Activated T-helper 1 cell treated with anti-CD3 and anti-CD28 coated beads, Interleukin-12 subunit alpha, Interleukin-12 subunit beta, Interleukin-2, Interleukin-4 antibody, amounts not matched to agents 30 ng/mL and 10 ng/mL and 1 ng/mL, durations not matched to agents 14 hours and 24 hours and 36 hours (primary cell): ENCODE results near the gene SUSD2. TPM values are rescaled to one million over a fixed set of nuclear protein-coding genes. Genes with fewer than 3 reads are reported as not detected.
A peak's percentile ranks its signal among the peaks of the same experiment; 100 is the strongest.

Experiments used
- DNase-seq: peaks from one replicate; pipeline ENCODE4 v3.0.0; 2021; ENCODE audit warnings: low spot score
- H3K27ac Mint-ChIP-seq: one replicate; pipeline ENCODE4 v1.8.0; 2021; ENCODE audit warnings: mild to moderate bottlenecking, mixed read lengths
- H3K27me3 Mint-ChIP-seq: one replicate; pipeline ENCODE4 v1.8.0; 2022; ENCODE audit warnings: mild to moderate bottlenecking, moderate library complexity, mixed read lengths; ENCODE audit not compliant: insufficient read depth
- H3K36me3 Mint-ChIP-seq: one replicate; pipeline ENCODE4 v1.8.0; 2021; ENCODE audit warnings: low read depth, mixed read lengths
- H3K4me1 Mint-ChIP-seq: one replicate; pipeline ENCODE4 v1.8.0; 2021; ENCODE audit warnings: low read depth, mixed read lengths
- H3K4me3 Mint-ChIP-seq: one replicate; pipeline ENCODE4 v1.8.0; 2021; ENCODE audit warnings: mild to moderate bottlenecking, moderate library complexity, mixed read lengths
- H3K9me3 Mint-ChIP-seq: one replicate; pipeline ENCODE4 v1.8.0; 2021; ENCODE audit warnings: mixed read lengths
- intact Hi-C: fragments of 100-400 bp; cut with micrococcal nuclease; formaldehyde crosslinking; loops from one replicate; pipeline ENCODE4 v1.15.1; 2024
- total RNA-seq: library from RNA; stranded (reverse); gene quantifications from 2 replicates; pipeline ENCODE4 v1.2.3, GENCODE V29; 2022

The SUSD2 gene
- total RNA-seq, 1 donor from 2014 or later = 0.73 TPM

DNA sequence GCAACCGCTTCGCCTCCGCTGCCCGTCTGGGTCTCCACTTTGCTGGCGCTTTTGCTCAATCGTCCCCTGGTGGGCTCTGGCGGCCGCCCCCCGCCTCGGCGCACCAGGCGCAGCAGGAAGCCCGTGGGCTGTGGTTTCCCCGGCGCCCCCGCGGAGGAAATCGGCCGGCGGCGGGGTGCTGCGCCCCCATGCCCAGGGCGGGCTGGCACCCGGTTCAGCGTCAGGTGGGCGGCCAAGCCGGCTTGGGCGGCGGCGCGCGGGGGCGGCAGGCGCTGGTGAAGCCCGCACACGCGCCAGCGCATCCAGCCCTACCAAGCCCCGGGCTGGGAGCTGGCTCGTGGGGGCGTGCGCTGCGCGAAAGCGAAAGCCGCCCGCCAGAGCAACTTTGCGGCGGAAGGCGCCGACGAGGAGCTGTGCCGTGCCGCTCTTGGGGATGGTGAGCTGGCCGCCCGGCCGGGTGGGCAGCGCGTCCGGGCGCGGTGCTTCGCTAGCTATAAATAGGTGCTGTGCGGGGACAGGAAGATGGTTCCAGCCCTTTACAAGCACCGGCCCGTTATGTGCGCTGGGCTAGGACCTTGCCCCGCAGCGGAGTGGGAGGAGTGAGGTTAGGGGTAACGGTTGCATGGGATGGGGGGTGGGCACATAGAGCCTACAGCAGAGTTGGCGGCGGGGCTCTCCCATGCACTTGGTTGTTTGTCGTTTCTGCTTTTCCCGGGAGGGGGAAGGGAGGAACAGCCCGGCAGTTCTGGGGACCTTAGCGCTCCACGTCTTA lies 25.0 kb upstream of the SUSD2 start:
- intact Hi-C loops = loop anchor here (1.0 to 5.0 kb wide), 3 partner anchors 15 to 174 kb away; partner anchors contain the start of gene GSTT2
- Mint-ChIP-seq H3K27ac (peak overlapping the region; percentile 91), H3K9me3 (no peaks in the 10 kb centered on the region), H3K4me1 (peaks cover 67% of the 10 kb centered on the region), H3K27me3 (no peaks in the 10 kb centered on the region), H3K4me3 (peak overlapping the region; percentile 84), H3K36me3 (peaks cover 8% of the 10 kb centered on the region)
- peak; percentile 66 for DNase-seq

DNA sequence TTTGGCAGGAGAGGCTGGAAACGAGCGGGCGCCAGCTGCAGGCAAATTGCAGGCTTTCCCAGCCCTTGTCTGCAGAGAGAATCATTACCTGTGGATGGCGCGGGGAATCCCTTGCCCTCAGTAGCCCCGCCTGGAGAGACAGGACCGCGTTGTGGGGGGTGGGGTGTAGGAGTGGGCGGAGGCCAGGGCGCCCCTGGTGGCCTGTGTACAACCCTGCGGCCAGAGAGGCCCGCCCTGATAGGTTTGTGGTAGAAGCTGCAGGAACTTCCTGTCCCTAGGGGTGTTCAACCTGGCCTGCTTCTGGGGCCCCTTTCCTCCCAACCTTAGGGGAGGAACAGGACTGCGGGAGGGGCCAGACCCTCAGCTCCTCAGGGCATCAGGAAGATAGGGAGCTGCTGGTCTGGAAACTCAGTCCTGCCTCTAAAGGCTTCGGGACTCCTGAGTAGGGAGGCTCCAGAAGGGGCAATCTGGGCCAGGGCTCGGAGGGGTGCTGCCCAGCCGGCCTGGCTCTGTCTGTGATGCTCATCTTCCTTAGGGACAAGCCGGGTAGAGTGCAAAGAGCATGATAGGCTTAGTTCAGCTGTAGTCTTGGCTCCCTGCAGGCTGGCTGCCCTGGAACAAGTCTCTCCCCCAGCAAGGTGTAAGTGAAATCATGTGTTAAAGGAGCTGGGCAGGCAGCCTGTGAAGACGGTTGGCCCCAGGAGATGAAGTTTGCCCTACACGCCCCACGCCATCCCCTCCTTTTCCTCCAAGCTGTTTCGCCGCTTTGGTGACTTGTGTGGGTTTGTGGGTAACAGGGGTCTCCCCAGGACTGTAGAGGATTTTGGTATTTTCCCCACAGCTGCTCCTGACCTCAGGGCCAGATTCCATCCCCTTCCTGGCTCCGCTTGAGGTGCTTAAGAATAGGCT lies 24.1 kb upstream of the SUSD2 start:
- Mint-ChIP-seq H3K27ac (peak overlapping the region; percentile 91), H3K4me1 (peaks cover 60% of the 10 kb centered on the region), H3K4me3 (peak overlapping the region; percentile 84), H3K36me3 (peaks cover 4% of the 10 kb centered on the region), H3K27me3 (no peaks in the 10 kb centered on the region), H3K9me3 (no peaks in the 10 kb centered on the region)
- intact Hi-C loops = loop anchor here (1.0 to 5.0 kb wide), 4 partner anchors 16 to 175 kb away; partner anchors contain the start of genes CABIN1 and GSTT2
- DNase-seq = peak; percentile 84

DNA sequence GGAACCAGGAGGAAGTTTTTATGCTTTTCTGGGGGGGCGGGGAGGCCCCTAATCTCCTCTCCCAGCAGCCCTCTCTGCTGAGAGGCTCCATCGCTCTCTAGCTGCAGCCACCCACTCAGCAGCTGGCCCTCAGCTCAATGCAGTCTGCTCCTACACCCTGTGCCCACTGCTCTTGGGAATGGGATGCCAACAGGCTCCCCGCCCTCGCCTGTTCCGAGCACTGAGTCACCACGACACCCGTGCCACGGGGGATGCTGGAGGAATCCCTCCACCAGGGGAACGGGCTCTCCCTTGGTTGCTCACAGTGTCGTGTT lies 23.5 kb upstream of the SUSD2 start:
- no peak for DNase-seq
- H3K9me3 Mint-ChIP-seq = no peaks in the 10 kb centered on the region
- intact Hi-C loops = loop anchor here (1.0 to 5.0 kb wide), 3 partner anchors 51 to 175 kb away; partner anchors contain the start of genes CABIN1 and GSTT2
- no peak overlapping the region for H3K4me3 Mint-ChIP-seq
- peak overlapping the region; percentile 91 for H3K27ac Mint-ChIP-seq
- H3K4me1 Mint-ChIP-seq = peaks cover 57% of the 10 kb centered on the region
- H3K27me3 Mint-ChIP-seq = no peaks in the 10 kb centered on the region
- peaks cover 7% of the 10 kb centered on the region for H3K36me3 Mint-ChIP-seq

DNA sequence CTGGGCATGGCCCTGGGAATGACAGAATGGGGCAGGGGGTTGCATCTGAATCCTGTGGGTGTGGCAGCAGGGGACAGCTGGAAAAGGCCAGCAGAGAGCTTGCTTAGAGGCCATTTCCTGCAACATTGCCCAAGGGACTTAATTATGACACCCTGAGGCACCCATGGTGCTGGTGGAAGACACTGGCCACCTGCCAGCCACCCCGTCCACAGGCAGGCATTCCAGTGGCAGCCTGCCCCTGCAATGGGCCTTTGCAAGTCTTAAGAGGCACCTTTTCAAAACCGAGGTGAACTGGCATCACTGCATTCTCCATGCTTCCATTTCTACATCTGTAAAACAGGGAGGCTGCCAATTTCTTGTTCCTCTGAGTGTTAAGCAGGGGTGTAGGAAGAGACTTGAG lies 21.6 kb upstream of the SUSD2 start:
- no peak overlapping the region for H3K4me3 Mint-ChIP-seq
- peaks cover 39% of the 10 kb centered on the region for H3K4me1 Mint-ChIP-seq
- peaks cover 4% of the 10 kb centered on the region for H3K36me3 Mint-ChIP-seq
- H3K27ac Mint-ChIP-seq = no peak overlapping the region
- intact Hi-C loops = loop anchor here (5.0 kb wide), 1 partner anchor 177 kb away; the partner anchor contains the start of gene GSTT2
- H3K27me3 Mint-ChIP-seq = no peaks in the 10 kb centered on the region
- no peaks in the 10 kb centered on the region for H3K9me3 Mint-ChIP-seq
- DNase-seq = no peak

DNA sequence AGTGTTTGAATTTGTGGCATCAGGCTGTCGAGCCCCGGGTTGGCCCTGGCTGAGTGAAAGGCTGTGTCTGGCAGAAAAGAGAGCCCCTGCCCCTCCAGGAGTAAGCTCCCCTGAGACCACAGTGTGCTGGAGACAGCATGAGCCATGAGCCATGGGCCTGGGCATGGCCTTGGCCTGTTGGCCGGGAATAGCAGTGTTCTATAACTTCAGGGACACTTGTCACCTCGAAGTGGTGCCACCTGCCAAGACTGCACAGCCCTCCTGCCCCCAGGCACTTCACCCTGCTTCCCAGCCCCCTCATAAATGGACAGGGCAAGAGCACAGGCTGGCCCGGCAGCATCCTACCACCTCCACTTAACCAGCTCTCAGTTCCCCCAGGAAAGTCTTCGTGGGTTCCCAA lies 20.7 kb upstream of the SUSD2 start:
- no peak overlapping the region for H3K27ac Mint-ChIP-seq

DNA sequence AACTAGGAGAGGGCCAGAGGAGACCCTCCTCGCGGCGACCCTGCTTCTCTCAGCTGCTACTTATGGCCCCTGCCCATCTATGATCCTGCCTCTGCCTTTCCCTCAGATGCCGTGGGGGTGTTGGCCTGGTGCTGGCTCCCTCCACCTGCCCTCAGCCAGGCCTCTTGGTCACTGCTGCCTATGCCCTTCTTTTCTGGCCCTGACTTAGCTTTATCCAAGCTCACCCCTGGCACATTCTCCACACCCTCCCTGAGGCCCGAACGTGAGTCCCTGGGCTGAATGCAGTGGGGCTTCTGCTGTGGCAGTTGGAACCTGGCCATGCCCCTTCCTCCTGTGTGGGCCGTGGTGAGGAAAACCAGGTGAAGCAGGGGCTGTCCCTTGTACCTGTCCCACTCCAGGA lies 19.8 kb upstream of the SUSD2 start:
- H3K27me3 Mint-ChIP-seq = no peaks in the 10 kb centered on the region
- peak overlapping the region; percentile 21 for H3K27ac Mint-ChIP-seq
- peaks cover 3% of the 10 kb centered on the region for H3K36me3 Mint-ChIP-seq
- no peak overlapping the region for H3K4me3 Mint-ChIP-seq
- peaks cover 26% of the 10 kb centered on the region for H3K4me1 Mint-ChIP-seq
- no peak for DNase-seq
- no peaks in the 10 kb centered on the region for H3K9me3 Mint-ChIP-seq
- intact Hi-C loops = no loop called here

More for the DNA sequence above, 20.7 kb upstream of the SUSD2 start:
- intact Hi-C loops = no loop called here
- no peak overlapping the region for H3K4me3 Mint-ChIP-seq
- H3K27me3 Mint-ChIP-seq = no peaks in the 10 kb centered on the region
- peaks cover 3% of the 10 kb centered on the region for H3K36me3 Mint-ChIP-seq
- no peaks in the 10 kb centered on the region for H3K9me3 Mint-ChIP-seq
- DNase-seq = no peak
- peaks cover 30% of the 10 kb centered on the region for H3K4me1 Mint-ChIP-seq

DNA sequence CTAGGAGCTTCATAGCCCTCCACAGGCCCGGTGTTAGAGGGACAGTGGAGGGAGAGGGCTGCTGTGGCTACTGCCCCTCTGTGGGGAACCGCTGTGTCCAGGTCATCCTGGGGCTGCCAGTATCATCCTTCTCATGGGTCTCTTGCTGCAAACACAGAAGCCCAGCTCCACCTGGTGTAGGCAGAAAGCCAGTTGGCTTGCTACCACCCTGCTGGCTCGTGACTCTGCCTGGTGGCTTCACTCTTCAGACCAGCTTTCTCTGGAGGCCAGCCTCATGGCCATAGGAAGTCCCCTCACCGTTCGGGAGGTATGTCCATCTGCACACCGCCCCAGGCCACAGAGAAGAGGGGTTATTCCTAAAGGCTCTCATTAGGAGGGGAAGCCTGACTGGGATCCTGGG lies 19.4 kb upstream of the SUSD2 start:
- H3K9me3 Mint-ChIP-seq = no peaks in the 10 kb centered on the region
- intact Hi-C loops = no loop called here
- peaks cover 22% of the 10 kb centered on the region for H3K4me1 Mint-ChIP-seq
- H3K27ac Mint-ChIP-seq = peak overlapping the region; percentile 58
- peaks cover 3% of the 10 kb centered on the region for H3K36me3 Mint-ChIP-seq
- no peak overlapping the region for H3K4me3 Mint-ChIP-seq
- no peaks in the 10 kb centered on the region for H3K27me3 Mint-ChIP-seq
- no peak for DNase-seq

DNA sequence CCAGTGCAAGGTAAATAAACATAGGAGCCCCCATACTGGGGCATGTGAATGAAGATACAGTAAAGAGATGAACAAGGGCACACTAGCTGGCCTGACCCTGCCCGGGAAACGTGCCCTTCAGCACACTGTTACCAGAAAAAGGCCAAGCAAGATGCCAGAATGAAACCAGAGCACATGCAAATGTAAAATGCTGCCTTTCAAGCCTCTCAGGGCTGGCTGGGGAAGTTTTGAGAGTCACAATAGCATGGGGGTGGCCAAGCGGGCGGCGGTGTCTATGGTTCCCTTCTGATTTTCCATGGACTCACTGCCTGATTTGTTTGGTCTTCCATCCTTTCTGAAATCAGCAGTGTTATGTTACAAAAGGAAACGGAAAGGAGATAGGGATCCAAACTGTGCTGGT lies 18.9 kb upstream of the SUSD2 start:
- intact Hi-C loops = no loop called here
- H3K36me3 Mint-ChIP-seq = peaks cover 3% of the 10 kb centered on the region
- no peak overlapping the region for H3K4me3 Mint-ChIP-seq
- no peak for DNase-seq
- no peaks in the 10 kb centered on the region for H3K27me3 Mint-ChIP-seq
- H3K9me3 Mint-ChIP-seq = no peaks in the 10 kb centered on the region
- peak overlapping the region; percentile 58 for H3K27ac Mint-ChIP-seq
- H3K4me1 Mint-ChIP-seq = peaks cover 17% of the 10 kb centered on the region

DNA sequence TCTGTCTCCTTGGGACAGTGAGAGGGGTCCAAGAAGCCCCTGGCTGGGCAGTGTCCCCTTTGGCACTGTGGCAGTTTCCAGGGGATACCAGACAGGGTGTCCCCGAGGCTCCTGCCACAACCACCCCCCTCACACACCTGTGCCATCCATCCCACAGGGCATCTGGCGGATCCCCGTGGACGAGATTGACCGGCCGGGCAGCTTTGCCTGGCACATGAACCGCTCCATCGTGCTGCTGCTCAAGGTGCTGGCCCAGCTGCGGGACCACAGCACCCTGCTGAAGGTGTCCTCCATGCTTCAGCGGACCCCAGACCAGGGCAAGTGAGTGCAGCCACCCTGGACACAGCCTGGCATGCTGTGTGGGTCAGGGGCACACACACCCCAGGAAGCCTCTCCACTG lies 17.0 kb upstream of the SUSD2 start:
- Mint-ChIP-seq H3K36me3 (peaks cover 5% of the 10 kb centered on the region), H3K9me3 (no peaks in the 10 kb centered on the region), H3K4me3 (no peak overlapping the region), H3K27ac (no peak overlapping the region), H3K4me1 (no peaks in the 10 kb centered on the region), H3K27me3 (no peaks in the 10 kb centered on the region)
- intact Hi-C loops = no loop called here
- DNase-seq = no peak

DNA sequence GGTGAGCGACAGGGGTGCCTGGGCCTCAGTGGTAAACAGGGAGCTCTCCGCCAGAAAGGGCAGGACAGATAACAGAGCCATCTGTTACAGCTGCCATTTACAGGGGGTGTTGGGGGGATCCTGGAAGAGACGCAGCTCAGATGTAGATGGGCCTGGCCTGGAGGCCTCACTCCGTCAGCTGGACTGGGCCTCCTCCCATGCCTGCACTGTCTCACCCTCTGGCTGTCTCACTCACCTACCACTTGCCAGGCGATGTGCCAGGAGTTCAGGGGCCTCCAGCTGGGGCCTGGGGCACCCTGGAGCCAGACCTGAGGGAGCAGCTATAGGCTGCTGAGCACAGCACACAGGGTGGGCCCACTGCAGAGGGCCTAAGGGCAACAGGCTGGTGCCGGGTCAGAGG lies 16.3 kb upstream of the SUSD2 start:
- Mint-ChIP-seq H3K27ac (no peak overlapping the region), H3K4me3 (no peak overlapping the region)
- intact Hi-C loops = no loop called here

DNA sequence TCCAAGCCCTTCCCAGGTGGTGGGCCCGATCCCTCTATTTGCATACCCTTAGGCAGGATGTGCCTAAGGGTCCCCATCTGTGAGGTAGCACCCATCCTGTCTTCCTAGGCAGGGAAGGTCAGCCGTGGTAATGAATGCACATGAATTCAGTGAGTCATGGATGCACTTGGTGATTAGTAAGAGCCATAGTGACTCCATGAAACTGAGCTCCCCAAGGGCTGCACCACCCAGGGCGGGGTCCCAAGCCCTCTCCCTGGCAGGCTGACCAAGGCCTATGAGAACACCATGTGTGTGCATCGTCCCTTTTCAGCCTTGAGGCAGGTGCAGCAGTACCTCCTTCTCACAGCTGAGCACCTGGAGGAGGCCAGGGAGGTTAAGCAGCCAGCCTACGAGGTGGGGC lies 15.6 kb upstream of the SUSD2 start:
- no peak for DNase-seq
- no peaks in the 10 kb centered on the region for H3K4me1 Mint-ChIP-seq
- H3K9me3 Mint-ChIP-seq = no peaks in the 10 kb centered on the region
- no peak overlapping the region for H3K4me3 Mint-ChIP-seq
- H3K36me3 Mint-ChIP-seq = peaks cover 5% of the 10 kb centered on the region
- no peak overlapping the region for H3K27ac Mint-ChIP-seq
- H3K27me3 Mint-ChIP-seq = no peaks in the 10 kb centered on the region
- intact Hi-C loops = no loop called here

More for the DNA sequence above, 16.3 kb upstream of the SUSD2 start:
- H3K27me3 Mint-ChIP-seq = no peaks in the 10 kb centered on the region
- H3K36me3 Mint-ChIP-seq = peaks cover 5% of the 10 kb centered on the region
- H3K4me1 Mint-ChIP-seq = no peaks in the 10 kb centered on the region
- no peak for DNase-seq
- no peaks in the 10 kb centered on the region for H3K9me3 Mint-ChIP-seq

DNA sequence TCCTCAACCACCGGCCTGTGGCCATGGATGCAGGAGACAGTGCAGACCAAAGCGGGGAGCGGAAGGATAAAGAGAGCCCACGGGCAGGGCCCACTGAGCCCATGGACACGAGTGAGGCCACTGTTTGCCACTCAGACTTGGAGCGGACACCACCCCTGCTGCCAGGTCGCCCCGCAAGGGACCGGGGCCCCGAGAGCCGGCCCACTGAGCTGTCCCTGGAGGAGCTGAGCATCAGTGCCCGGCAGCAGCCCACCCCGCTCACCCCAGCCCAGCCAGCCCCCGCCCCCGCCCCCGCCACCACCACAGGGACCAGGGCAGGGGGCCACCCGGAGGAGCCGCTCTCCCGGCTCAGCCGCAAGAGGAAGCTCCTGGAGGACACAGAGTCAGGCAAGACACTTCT lies 14.5 kb upstream of the SUSD2 start:
- intact Hi-C loops = no loop called here
- Mint-ChIP-seq H3K27me3 (no peaks in the 10 kb centered on the region), H3K4me1 (no peaks in the 10 kb centered on the region), H3K4me3 (no peak overlapping the region), H3K9me3 (no peaks in the 10 kb centered on the region), H3K36me3 (peaks cover 5% of the 10 kb centered on the region), H3K27ac (no peak overlapping the region)
- DNase-seq = no peak

DNA sequence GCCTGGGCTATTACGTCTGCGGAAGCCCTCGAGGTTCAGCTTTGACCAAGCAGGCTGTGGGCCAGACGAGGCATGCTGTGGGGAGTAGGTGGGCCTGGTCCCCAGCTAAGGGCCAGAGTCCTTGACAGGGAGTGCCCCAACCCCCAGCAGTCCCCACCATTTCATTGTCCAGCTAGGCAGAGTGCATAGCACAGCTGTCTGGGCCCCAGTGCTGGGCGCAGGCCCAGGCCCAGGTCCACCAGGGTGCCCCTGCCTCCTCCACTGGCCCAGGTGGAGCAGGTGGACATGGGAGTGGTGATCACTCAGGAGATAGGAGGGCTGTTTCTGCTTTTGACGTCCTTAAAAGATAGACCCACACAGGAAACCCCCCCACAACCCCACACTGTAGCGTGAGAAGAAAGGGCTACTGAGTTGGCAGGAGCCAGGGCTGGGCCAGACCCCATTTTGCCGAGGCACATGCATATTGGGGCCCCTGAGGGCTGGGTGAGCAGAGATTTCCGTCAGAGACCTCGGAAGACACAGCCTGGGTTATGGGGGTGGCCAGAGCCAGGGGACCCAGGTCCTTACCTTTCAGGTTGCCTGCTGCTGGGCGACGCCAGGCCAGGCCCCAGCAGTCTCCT lies 11.7 kb upstream of the SUSD2 start:
- DNase-seq = no peak
- Mint-ChIP-seq H3K4me3 (no peak overlapping the region), H3K27me3 (no peaks in the 10 kb centered on the region), H3K9me3 (no peaks in the 10 kb centered on the region), H3K4me1 (no peaks in the 10 kb centered on the region), H3K36me3 (peaks cover 10% of the 10 kb centered on the region), H3K27ac (no peak overlapping the region)
- intact Hi-C loops = no loop called here
